Omental fat pad (tissue), 4 donors: Measurements from ENCODE around the gene OR5AU1. TPM values are rescaled to one million over a fixed set of nuclear protein-coding genes. Genes with fewer than 3 reads are reported as not detected.

Source experiments
- ATAC-seq: fragments of 150-250 bp; one replicate; pipeline ENCODE4 v1.9.1; 2016; ENCODE audit warnings: mild to moderate bottlenecking, moderate library complexity; ENCODE audit not compliant: low FRiP score
- DNase-seq: peaks from one replicate; pipeline ENCODE4 v3.0.0-alpha.2; 2019; ENCODE audit warnings: low spot score
- CTCF ChIP-seq, 3 donors: fragments of 450-650 bp; IDR thresholded peaks; one replicate each; pipeline ENCODE4 v1.5.1; 2016 to 2017; ENCODE audit warnings: antibody characterized with exemption in 3 of 3, mild to moderate bottlenecking in 3 of 3, moderate library complexity in 2 of 3
- total RNA-seq, 4 donors: library from RNA; depleted of rRNA; stranded (reverse); fragments of >200 nt; gene quantifications; one replicate each; pipeline ENCODE4 v1.1.0, GENCODE V29; 2016

OR5AU1 gene
- total RNA-seq, 4 donors from 2014 or later = 0.09 TPM; not detected in 3

GRCh38 chr14:21200752-21201461, 45.0 kb upstream of the OR5AU1 start:
- no peak for TF ChIP-seq CTCF (IDR thresholded peaks at IDR 0.05)
- no peak for ATAC-seq
- DNase-seq = no peak

GRCh38 chr14:21199611-21200560, 44.0 kb upstream of the OR5AU1 start:
- no peak for TF ChIP-seq CTCF (IDR thresholded peaks at IDR 0.05)
- no peak for DNase-seq
- no peak for ATAC-seq

GRCh38 chr14:21197418-21198205, 41.7 kb upstream of the OR5AU1 start:
- no peak for ATAC-seq
- no peak for DNase-seq
- TF ChIP-seq CTCF (IDR thresholded peaks at IDR 0.05) = no peak

- no peak for ATAC-seq
- no peak for TF ChIP-seq CTCF (IDR thresholded peaks at IDR 0.05)
- no peak for DNase-seq
These were observed 38.7 kb upstream of the OR5AU1 start for GRCh38 chr14:21194597-21194996.

GRCh38 chr14:21192875-21193535, 37.1 kb upstream of the OR5AU1 start:
- ATAC-seq (no peak), DNase-seq (no peak)
- no peak for TF ChIP-seq CTCF (IDR thresholded peaks at IDR 0.05)

- no peak for ATAC-seq
- DNase-seq = no peak
These were observed 36.6 kb upstream of the OR5AU1 start for GRCh38 chr14:21192447-21192822.

More at GRCh38 chr14:21192447-21192822, 36.6 kb upstream of the OR5AU1 start:
- no peak for TF ChIP-seq CTCF (IDR thresholded peaks at IDR 0.05)
